HL-60 (cell line): ENCODE results near the gene NSRP1.

Experiments
- DNase-seq, 2 experiments: peaks; one replicate each; pipeline ENCODE4 v3.0.0-alpha.2; 2010 to 2020; ENCODE audit warnings: low read depth in 1 of 2, low spot score in 1 of 2
- H3K27ac ChIP-seq: fragments of 250-450 bp; sonication (Bioruptor Pico); replicated peaks from 2 replicates; pipeline ENCODE4 v1.5.1; 2020; ENCODE audit warnings: mild to moderate bottlenecking, moderate library complexity
- H3K27me3 ChIP-seq: fragments of 250-450 bp; sonication (Bioruptor Pico); 2 replicates; pipeline ENCODE4 v1.5.1; 2021; ENCODE audit warnings: mild to moderate bottlenecking, moderate library complexity; ENCODE audit not compliant: insufficient read depth, poor library complexity, severe bottlenecking
- H3K4me3 ChIP-seq: replicated peaks from 2 replicates; pipeline ENCODE4 v1.5.1; 2011; ENCODE audit warnings: mild to moderate bottlenecking, control low read depth, low read length; ENCODE audit not compliant: insufficient read depth
- CTCF ChIP-seq: IDR thresholded peaks from one replicate; pipeline ENCODE4 v1.5.1; 2011; ENCODE audit warnings: low read length, control low read depth, inconsistent platforms; ENCODE audit not compliant: insufficient read depth
- GABPA ChIP-seq: IDR thresholded peaks from 2 replicates; pipeline ENCODE4 v1.6.1; 2012; ENCODE audit warnings: low read depth
- POLR2AphosphoS5 ChIP-seq: IDR thresholded peaks from 2 replicates; pipeline ENCODE4 v1.6.1; 2012; ENCODE audit warnings: low read depth
- REST ChIP-seq: IDR thresholded peaks from 2 replicates; pipeline ENCODE4 v1.6.1; 2012; ENCODE audit warnings: low read depth; ENCODE audit not compliant: insufficient replicate concordance
- SPI1 ChIP-seq: IDR thresholded peaks from 2 replicates; pipeline ENCODE4 v1.6.1; 2012; ENCODE audit warnings: low read depth, mild to moderate bottlenecking, borderline replicate concordance

NSRP1 gene

GRCh38 chr17:30092886-30093285 is 23.7 kb upstream of the NSRP1 start:
- DNase-seq, result no peak
- Histone ChIP-seq H3K27ac (no peak overlapping the region), H3K27me3 (no peaks in the 10 kb centered on the region), H3K4me3 (no peak overlapping the region)
- TF ChIP-seq CTCF (no peak), SPI1 (no peak), POLR2AphosphoS5 (no peak), REST (no peak), GABPA (no peak)

GRCh38 chr17:30093463-30094147 is 23.0 kb upstream of the NSRP1 start:
- no peak overlapping the region for H3K4me3 ChIP-seq
- H3K27me3 ChIP-seq, result no peaks in the 10 kb centered on the region
- peak in 1 of 2 experiments; percentile 64 for DNase-seq
- TF ChIP-seq GABPA, result no peak
- TF ChIP-seq CTCF, result peak; percentile 71
- no peak for TF ChIP-seq REST
- H3K27ac ChIP-seq, result no peak overlapping the region

GRCh38 chr17:30095507-30096244 is 20.9 kb upstream of the NSRP1 start:
- H3K27me3 ChIP-seq, result no peaks in the 10 kb centered on the region
- no peak overlapping the region for H3K4me3 ChIP-seq
- no peak overlapping the region for H3K27ac ChIP-seq
- peak in 1 of 2 experiments; percentile 40 for DNase-seq
- no peak for TF ChIP-seq REST
- peak; percentile 40 for TF ChIP-seq CTCF
- no peak for TF ChIP-seq SPI1
- TF ChIP-seq GABPA, result no peak
- TF ChIP-seq POLR2AphosphoS5, result no peak
